Endodermal cell (in vitro differentiated cells): Measurements from ENCODE around the gene MRPL19. TPM values are rescaled to one million over a fixed set of nuclear protein-coding genes. Genes with fewer than 3 reads are reported as not detected.

Source experiments
- DNase-seq: peaks from one replicate; pipeline ENCODE4 v3.0.0-alpha.2; 2017
- H3K27ac ChIP-seq: 2 replicates; pipeline ENCODE4 v1.5.1; 2013; ENCODE audit warnings: mild to moderate bottlenecking, low read depth, low read length, moderate library complexity
- H3K27me3 ChIP-seq: 2 replicates; pipeline ENCODE4 v1.6.1; 2013; ENCODE audit warnings: mild to moderate bottlenecking, low read length, moderate library complexity; ENCODE audit not compliant: insufficient read depth, control insufficient read depth, poor library complexity, severe bottlenecking
- H3K36me3 ChIP-seq: 2 replicates; pipeline ENCODE4 v1.7.0; 2013; ENCODE audit warnings: mild to moderate bottlenecking, low read length, moderate library complexity; ENCODE audit not compliant: control insufficient read depth, insufficient read depth
- H3K4me1 ChIP-seq: one replicate; pipeline ENCODE4 v1.7.0; 2013; ENCODE audit warnings: low read length; ENCODE audit not compliant: control insufficient read depth, insufficient read depth
- H3K4me3 ChIP-seq: 2 replicates; pipeline ENCODE4 v1.5.1; 2013; ENCODE audit warnings: mild to moderate bottlenecking, low read length, moderate library complexity
- H3K9ac ChIP-seq: 2 replicates; pipeline ENCODE4 v1.6.1; 2013; ENCODE audit warnings: mild to moderate bottlenecking, low read length, moderate library complexity; ENCODE audit not compliant: poor library complexity, severe bottlenecking; ENCODE audit errors: extremely low read depth
- H3K9me3 ChIP-seq: 2 replicates; pipeline ENCODE4 v1.6.1; 2013; ENCODE audit warnings: mild to moderate bottlenecking, low read length, moderate library complexity; ENCODE audit not compliant: control insufficient read depth
- H3K27ac Mint-ChIP-seq: 2 replicates; pipeline ENCODE4 v1.8.0; 2020; ENCODE audit warnings: mixed read lengths
- H3K27me3 Mint-ChIP-seq: 2 replicates; pipeline ENCODE4 v1.8.0; 2021; ENCODE audit warnings: mild to moderate bottlenecking, mixed read lengths; ENCODE audit not compliant: insufficient read depth
- H3K36me3 Mint-ChIP-seq: 2 replicates; pipeline ENCODE4 v1.8.0; 2020; ENCODE audit warnings: low read depth, mixed read lengths
- H3K4me1 Mint-ChIP-seq: 2 replicates; pipeline ENCODE4 v1.8.0; 2020; ENCODE audit warnings: mixed read lengths
- H3K4me3 Mint-ChIP-seq: 2 replicates; pipeline ENCODE4 v1.8.0; 2020; ENCODE audit warnings: mild to moderate bottlenecking, moderate library complexity, mixed read lengths
- H3K9me3 Mint-ChIP-seq: 2 replicates; pipeline ENCODE4 v1.8.0; 2020; ENCODE audit warnings: mild to moderate bottlenecking, mixed read lengths
- WGBS, 2 experiments: methylation state at CpG; one replicate each; pipeline versions ENCODE4 v1.1.5 to v1.1.7; 2013; ENCODE audit warnings: missing lambda C conversion rate in 2 of 2, mixed read lengths in 1 of 2; ENCODE audit not compliant: insufficient coverage in 1 of 2, insufficient read length in 1 of 2; 5-methylcytosine and 5-hydroxymethylcytosine counted together
- total RNA-seq, 2 donors: library from RNA; stranded (reverse); fragmentation: NEBNext Ultra II Directional in 1 of 2; extraction: Animal tissue kit (Norgen Biotek cat#: 25700) in 1 of 2; gene quantifications; 2 replicates in 1 of 2; 3 replicates in 1 of 2; pipeline ENCODE4 v1.2.1, GENCODE V29; 2021
- TF ChIP-seq, protein P1 (sequence below): fragments of 200-600 bp; sonication (generic); conservative IDR thresholded peaks from 2 replicates; pipeline ENCODE4 v1.5.0; 2021; ENCODE audit warnings: antibody characterized with exemption, mild to moderate bottlenecking

Gene MRPL19
- total RNA-seq, 2 donors from 2014 or later: 63.7 to 77.6 TPM

DNA sequence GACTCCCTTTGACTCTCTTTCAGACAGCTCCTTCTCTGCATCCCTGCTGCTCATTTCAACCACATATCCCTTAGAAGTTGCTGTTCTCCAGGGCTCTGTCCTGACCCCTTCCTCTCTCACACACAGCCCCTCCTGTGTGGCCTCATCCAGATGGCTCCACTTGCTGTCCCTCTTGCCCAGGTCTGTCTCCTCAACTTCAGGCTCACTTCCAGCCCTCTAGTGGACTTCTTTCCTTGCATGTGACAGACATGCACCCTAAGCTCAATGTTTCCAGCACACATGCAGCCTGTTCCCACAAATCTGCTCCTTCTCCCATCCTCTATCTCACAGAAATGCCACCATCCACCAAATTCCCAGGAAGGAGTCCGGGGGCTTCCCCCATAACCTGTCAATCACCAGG, 9.0 kb upstream of the MRPL19 start:
- H3K27me3 ChIP-seq: peaks cover 12% of the 10 kb centered on the region
- H3K9me3 ChIP-seq: no peaks in the 10 kb centered on the region
- WGBS, 2 experiments: 85% methylated on average over 1 of the region's 1 CpG; no CpG with 5 or more reads in 1 of the 2 experiments
- H3K27me3 Mint-ChIP-seq: peaks cover 2% of the 10 kb centered on the region
- no peaks in the 10 kb centered on the region for H3K36me3 Mint-ChIP-seq
- H3K4me3 Mint-ChIP-seq: no peak overlapping the region
- no peak overlapping the region for H3K27ac ChIP-seq
- no peaks in the 10 kb centered on the region for H3K9me3 Mint-ChIP-seq
- no peak for DNase-seq
- no peak overlapping the region for H3K27ac Mint-ChIP-seq
- no peak overlapping the region for H3K4me3 ChIP-seq
- TF ChIP-seq, protein P1, sequence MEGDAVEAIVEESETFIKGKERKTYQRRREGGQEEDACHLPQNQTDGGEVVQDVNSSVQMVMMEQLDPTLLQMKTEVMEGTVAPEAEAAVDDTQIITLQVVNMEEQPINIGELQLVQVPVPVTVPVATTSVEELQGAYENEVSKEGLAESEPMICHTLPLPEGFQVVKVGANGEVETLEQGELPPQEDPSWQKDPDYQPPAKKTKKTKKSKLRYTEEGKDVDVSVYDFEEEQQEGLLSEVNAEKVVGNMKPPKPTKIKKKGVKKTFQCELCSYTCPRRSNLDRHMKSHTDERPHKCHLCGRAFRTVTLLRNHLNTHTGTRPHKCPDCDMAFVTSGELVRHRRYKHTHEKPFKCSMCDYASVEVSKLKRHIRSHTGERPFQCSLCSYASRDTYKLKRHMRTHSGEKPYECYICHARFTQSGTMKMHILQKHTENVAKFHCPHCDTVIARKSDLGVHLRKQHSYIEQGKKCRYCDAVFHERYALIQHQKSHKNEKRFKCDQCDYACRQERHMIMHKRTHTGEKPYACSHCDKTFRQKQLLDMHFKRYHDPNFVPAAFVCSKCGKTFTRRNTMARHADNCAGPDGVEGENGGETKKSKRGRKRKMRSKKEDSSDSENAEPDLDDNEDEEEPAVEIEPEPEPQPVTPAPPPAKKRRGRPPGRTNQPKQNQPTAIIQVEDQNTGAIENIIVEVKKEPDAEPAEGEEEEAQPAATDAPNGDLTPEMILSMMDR: peak; percentile 49
- H3K36me3 ChIP-seq: no peaks in the 10 kb centered on the region
- H3K4me1 ChIP-seq: no peaks in the 10 kb centered on the region
- peaks cover 4% of the 10 kb centered on the region for H3K4me1 Mint-ChIP-seq
- H3K9ac ChIP-seq: no peak overlapping the region

DNA sequence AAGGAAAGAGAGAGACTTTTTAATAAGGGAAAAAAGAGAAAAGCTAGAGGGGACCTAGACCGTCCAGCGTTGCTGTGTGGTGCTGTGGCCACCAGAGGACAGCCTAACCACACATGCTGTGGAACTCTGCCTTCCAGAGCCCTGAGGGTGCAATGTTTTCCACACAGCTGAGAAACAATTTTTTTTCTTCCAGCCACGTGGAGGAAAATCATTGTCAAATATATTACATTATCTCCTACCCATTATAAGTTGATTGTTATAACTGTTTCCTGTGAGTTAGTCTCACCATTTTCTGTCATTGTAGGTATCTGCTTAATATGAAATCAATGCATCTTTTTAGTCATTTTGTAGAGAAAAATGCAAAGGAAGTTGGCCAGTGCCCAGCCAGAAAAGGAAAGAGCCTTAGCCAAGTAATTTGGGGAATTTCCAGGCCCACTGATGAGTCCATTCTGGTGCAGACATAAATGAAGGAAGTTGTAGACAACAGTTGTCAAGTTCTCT, 5.9 kb upstream of the MRPL19 start:
- 1% methylated on average over 2 of the region's 3 CpGs; no CpG with 5 or more reads in 1 of the 2 experiments for WGBS, 2 experiments
- TF ChIP-seq, protein P1: peak; percentile 98
- no peak overlapping the region for H3K27ac ChIP-seq

DNA sequence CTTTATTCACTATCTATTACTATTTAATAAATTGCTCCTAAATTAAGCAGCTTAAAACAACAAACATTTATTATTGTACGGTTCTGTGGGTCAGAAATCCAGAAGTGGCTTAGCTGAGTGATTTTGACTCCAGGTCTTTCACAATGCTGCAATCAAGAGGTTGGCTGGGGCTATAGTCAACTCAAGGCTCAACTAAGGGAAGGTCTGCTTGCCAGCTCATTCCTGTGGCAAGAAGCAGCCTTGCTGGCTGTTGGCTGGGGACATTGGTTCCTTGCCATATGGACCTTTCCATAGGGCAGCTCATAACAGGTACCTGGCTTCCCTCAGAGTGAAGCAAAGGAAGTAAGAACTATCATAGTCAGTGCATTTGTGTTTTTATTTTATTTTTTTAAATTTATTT, 5.0 kb upstream of the MRPL19 start:
- TF ChIP-seq, protein P1: no peak
- H3K36me3 ChIP-seq: no peaks in the 10 kb centered on the region
- H3K27ac ChIP-seq: no peak overlapping the region
- no peak for DNase-seq
- 83 to 94% methylated on average over 1 of the region's 1 CpG for WGBS, 2 experiments
- H3K9ac ChIP-seq: no peak overlapping the region
- H3K27me3 ChIP-seq: peaks cover 12% of the 10 kb centered on the region
- Mint-ChIP-seq H3K36me3 (no peaks in the 10 kb centered on the region), H3K9me3 (no peaks in the 10 kb centered on the region), H3K27me3 (peaks cover 2% of the 10 kb centered on the region), H3K27ac (no peak overlapping the region), H3K4me1 (peaks cover 2% of the 10 kb centered on the region), H3K4me3 (no peak overlapping the region)
- no peaks in the 10 kb centered on the region for H3K4me1 ChIP-seq
- H3K4me3 ChIP-seq: no peak overlapping the region
- no peaks in the 10 kb centered on the region for H3K9me3 ChIP-seq

More for the DNA sequence above, 5.9 kb upstream of the MRPL19 start:
- Histone ChIP-seq H3K36me3 (no peaks in the 10 kb centered on the region), H3K9me3 (no peaks in the 10 kb centered on the region), H3K9ac (no peak overlapping the region), H3K4me1 (no peaks in the 10 kb centered on the region), H3K27me3 (peaks cover 12% of the 10 kb centered on the region), H3K4me3 (no peak overlapping the region)
- H3K4me1 Mint-ChIP-seq: peaks cover 2% of the 10 kb centered on the region
- H3K27me3 Mint-ChIP-seq: peaks cover 2% of the 10 kb centered on the region
- H3K4me3 Mint-ChIP-seq: no peak overlapping the region
- peak; percentile 83 for DNase-seq
- no peaks in the 10 kb centered on the region for H3K9me3 Mint-ChIP-seq
- H3K27ac Mint-ChIP-seq: no peak overlapping the region
- no peaks in the 10 kb centered on the region for H3K36me3 Mint-ChIP-seq
